HG03039 (cell line): Measurements from ENCODE around the gene CAPN13.

Experiments
- ATAC-seq: cut with Tn5 transposase; IDR thresholded peaks from one replicate; pipeline ENCODE4 v1.9.1; 2021; ENCODE audit warnings: mild to moderate bottlenecking, moderate library complexity; ENCODE audit not compliant: unreplicated experiment

The CAPN13 gene

GRCh38 chr2:30730736-30731647 lies 76.3 kb downstream of the CAPN13 start:
- ATAC-seq, result no peak

- ATAC-seq, result no peak
Observed at GRCh38 chr2:30729031-30729430, 78.2 kb downstream of the CAPN13 start.

GRCh38 chr2:30722936-30723725 lies 84.1 kb downstream of the CAPN13 start:
- ATAC-seq, result no peak

GRCh38 chr2:30721668-30722647 lies 85.3 kb downstream of the CAPN13 start:
- no peak for ATAC-seq

- ATAC-seq, result no peak
Observed at GRCh38 chr2:30721241-30721640, 86.0 kb downstream of the CAPN13 start.

GRCh38 chr2:30717081-30717650 lies 90.1 kb downstream of the CAPN13 start:
- ATAC-seq, result no peak

GRCh38 chr2:30716123-30716900 lies 90.9 kb downstream of the CAPN13 start:
- no peak for ATAC-seq

- no peak for ATAC-seq
Observed at GRCh38 chr2:30714811-30715709, 92.2 kb downstream of the CAPN13 start.

GRCh38 chr2:30713698-30714097 lies 93.5 kb downstream of the CAPN13 start:
- no peak for ATAC-seq

GRCh38 chr2:30711646-30712085 lies 95.6 kb downstream of the CAPN13 start:
- ATAC-seq, result peak; percentile 79

GRCh38 chr2:30710461-30710860 lies 96.8 kb downstream of the CAPN13 start:
- no peak for ATAC-seq

- ATAC-seq, result no peak
Observed at GRCh38 chr2:30710016-30710415, 97.2 kb downstream of the CAPN13 start.

GRCh38 chr2:30709516-30709915 lies 97.7 kb downstream of the CAPN13 start:
- no peak for ATAC-seq

GRCh38 chr2:30708491-30709290 lies 98.6 kb downstream of the CAPN13 start:
- ATAC-seq, result no peak

GRCh38 chr2:30707304-30707903 lies 99.8 kb downstream of the CAPN13 start:
- no peak for ATAC-seq

- no peak for ATAC-seq
Observed at GRCh38 chr2:30706534-30707303, 100.5 kb downstream of the CAPN13 start.
